Testis (tissue), 2 donors: ENCODE measurements around the gene C1orf52.

Experiments
- POLR2A ChIP-seq: fragments of 450-650 bp; IDR thresholded peaks from one replicate; pipeline ENCODE4 v1.6.1; 2017; ENCODE audit warnings: antibody characterized with exemption, mild to moderate bottlenecking, moderate library complexity
- TF ChIP-seq, protein P1 (sequence below), 3 experiments: fragments of 450-650 bp in 2 of 3; fragments of 200-600 bp in 1 of 3; sonication (generic) in 1 of 3; IDR thresholded peaks; one replicate each; pipeline ENCODE4 v1.5.1; 2016 to 2019; ENCODE audit warnings: antibody characterized with exemption in 3 of 3, mild to moderate bottlenecking in 2 of 3, moderate library complexity in 1 of 3

DNA sequence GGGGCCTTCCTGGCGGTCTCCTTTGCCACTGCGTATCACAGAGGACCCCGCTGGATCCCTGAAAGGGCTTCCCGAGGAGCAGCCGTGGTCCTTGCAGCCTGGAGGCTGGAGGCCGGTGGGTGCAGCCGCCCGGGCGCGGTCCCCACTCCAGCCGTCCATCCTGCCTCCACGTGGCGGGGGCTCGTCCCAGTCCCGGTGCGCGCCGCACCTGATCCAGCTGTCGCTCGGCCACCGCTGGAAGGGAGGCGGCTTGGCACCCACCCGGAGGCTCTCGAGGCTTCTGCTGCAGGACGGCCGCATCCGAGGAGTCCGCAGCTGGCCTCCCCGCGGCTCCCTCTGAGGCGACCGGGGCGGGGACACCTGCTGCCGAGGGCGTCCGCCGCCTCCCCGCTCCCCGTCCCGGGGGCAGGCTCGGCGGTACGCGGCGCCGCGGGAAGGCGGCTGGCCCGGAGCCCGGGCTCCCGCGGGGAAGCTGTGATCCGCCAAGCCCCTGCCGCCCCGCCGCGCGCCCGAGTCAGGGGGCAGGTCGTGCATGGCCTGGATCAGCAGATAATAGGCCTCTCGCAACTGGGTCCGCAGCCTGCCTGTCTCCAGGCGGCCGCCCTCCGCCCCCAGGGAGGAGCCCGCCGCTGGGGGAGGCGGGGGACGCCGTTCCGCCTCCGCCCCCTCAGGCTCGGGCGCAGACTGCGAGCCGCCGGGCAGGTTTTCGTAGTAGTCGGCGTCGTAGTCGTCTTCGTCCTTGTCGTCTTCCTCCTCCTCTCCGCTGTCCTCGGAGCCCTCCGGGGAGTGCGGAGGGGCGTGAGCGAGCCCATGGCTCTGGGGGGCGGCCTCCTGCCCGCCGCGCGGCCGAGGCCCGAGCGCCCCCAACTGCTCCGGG lies 58.8 kb downstream of the C1orf52 start, which contains the start of gene SYDE2:
- TF ChIP-seq, protein P1, sequence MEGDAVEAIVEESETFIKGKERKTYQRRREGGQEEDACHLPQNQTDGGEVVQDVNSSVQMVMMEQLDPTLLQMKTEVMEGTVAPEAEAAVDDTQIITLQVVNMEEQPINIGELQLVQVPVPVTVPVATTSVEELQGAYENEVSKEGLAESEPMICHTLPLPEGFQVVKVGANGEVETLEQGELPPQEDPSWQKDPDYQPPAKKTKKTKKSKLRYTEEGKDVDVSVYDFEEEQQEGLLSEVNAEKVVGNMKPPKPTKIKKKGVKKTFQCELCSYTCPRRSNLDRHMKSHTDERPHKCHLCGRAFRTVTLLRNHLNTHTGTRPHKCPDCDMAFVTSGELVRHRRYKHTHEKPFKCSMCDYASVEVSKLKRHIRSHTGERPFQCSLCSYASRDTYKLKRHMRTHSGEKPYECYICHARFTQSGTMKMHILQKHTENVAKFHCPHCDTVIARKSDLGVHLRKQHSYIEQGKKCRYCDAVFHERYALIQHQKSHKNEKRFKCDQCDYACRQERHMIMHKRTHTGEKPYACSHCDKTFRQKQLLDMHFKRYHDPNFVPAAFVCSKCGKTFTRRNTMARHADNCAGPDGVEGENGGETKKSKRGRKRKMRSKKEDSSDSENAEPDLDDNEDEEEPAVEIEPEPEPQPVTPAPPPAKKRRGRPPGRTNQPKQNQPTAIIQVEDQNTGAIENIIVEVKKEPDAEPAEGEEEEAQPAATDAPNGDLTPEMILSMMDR (IDR thresholded peaks at IDR 0.05) = no peak
- TF ChIP-seq POLR2A = no peak
